ENCODE results near the gene SNUPN.
"Not testable (repeated sequence)": the region's sequence is repeated elsewhere in the genome, so short reads cannot be mapped to it uniquely, and the experiment has no call there.

SNUPN gene

DNA sequence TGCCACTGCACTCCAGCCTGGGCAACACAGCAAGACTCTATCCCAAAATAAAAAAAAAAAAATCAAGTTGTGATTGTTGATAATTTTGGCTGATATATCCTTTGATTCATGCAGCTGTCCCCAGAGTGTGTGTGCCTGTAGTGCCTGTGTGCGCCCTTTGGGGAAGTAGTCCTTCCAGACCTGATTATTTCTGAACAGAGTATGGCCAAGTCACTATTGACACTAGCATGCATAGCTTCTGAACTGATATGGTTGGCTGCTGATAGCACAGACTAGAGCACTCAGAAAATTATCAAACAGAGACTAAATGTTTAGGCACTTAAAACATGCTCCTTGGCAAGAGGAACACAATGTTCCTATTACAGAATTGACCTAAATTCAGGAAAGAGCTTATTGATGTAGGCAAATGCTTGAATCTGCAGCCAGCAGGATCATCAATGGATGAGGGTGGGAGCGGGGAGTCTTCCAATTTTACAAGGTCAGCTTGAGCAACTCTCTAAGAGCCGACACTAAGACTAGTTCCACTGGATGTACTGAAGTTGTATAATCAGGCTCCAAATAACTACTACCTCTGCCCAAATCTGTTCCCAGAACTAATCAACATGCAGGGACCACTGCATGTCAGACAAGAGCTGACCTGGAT lies 28.7 kb downstream of the SNUPN start:
- H3K4me3 ChIP-seq = no peak overlapping the region
- H3K27ac ChIP-seq = peak overlapping the region in 1 of 21 experiments; percentile 30

DNA sequence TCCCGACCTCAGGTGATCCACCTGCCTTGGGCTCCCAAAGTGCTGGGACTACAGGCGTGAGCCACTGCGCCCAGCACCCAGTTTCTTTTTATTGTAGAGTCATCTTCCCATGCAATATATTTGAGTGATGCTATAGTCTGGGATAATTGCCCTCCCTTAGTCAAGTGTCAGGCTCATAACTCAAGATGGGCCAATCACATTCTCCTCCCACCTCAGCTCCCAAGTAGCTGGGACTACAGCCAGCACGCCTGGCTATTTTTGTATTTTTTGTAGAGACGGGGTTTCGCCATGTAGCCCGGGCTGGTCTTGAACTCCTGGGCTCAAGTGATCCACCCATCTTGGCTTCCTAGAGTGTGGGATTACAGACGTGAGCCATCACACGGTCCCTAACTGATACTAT lies 31.2 kb downstream of the SNUPN start:
- no peak overlapping the region for H3K27ac ChIP-seq
- H3K4me3 ChIP-seq = no peak overlapping the region

DNA sequence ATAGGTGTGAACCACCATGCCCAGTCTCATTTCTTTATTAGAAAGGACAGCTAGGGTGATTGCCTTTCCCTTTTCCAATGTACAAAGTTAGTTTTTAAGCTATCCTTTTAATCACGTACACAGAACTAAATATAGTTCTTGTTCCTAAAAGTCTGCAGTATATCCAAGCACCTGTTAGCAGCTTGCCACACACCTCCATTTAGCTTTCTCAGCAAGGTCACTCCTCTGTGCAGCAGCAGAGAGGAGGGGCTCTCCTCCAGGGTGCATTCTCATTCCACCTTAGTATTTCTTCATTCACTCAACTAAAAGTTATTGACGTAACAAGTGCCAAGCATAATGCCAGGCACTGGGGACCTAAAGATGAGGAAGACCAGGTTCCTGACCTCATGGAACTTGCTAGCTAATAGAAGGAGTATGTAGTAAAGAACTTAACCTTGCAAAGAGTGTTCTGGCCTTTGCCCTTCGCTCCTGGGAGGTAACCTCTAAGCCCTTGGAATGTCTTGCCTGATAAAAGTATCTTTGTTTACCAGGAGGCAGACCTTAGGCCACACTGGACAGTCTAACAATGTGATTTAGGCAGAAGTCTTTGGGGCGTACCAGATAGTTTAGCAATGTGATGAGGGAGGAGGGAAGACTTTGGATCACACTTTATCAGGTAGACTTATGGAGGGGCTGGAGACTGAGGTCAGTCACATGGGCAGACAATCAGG lies 33.7 kb downstream of the SNUPN start:
- Histone ChIP-seq H3K27ac (no peak overlapping the region), H3K4me3 (no peak overlapping the region)

DNA sequence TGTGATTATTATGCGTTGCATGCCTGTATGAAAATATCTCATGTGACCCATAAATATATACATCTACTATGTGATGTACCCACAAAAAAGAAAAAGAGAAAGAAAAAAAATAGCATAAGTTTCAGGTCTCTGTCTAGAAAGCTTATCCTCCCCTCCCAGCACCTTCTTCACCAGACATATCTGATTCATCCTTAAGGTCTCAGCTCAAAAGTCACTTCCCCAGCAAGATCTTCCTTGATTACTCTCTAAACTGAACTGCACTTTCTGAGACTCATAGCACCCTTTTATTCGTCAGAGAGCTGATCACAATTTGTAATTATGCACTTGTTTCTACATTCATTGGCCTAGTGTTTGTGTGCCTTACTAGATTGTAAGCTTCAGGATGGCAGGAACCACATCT lies 35.3 kb downstream of the SNUPN start:
- no peak overlapping the region for H3K27ac ChIP-seq
- no peak overlapping the region for H3K4me3 ChIP-seq

DNA sequence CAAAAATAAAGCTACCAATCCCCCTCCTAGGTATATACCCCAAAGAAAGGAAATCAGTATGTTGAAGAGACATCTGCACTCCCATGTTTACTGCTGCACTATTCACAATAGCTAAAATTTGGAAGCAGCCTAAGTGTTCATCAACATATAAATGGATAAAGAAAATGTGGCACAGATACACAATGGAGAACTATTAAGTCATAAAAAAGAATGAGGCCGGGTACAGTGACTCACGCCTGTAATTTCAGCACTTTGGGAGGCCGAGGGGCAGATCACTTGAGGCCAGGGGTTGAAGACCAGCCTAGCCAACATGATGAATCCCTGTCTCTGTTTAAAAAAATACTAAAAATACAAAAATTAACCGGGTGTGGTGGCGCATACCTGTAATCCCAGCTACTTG lies 36.5 kb downstream of the SNUPN start:
- Histone ChIP-seq H3K27ac (no peak overlapping the region), H3K4me3 (no peak overlapping the region)

DNA sequence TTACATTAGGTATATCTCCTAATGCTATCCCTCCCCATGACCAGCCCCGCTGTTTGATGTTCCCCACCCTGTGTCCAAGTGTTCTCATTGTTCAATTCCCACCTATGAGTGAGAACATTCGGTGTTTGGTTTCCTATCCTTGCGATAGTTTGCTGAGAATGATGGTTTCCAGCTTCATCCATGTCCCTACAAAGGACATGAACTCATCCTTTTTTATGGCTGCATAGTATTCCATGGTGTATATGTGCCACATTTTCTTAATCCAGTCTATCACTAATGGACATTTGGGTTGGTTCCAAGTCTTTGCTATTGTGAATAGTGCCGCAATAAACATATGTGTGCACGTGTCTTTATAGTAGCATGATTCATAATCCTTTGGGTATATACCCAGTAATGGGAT lies 39.1 kb downstream of the SNUPN start:
- not testable (repeated sequence) for H3K27ac ChIP-seq, H3K4me3 ChIP-seq

DNA sequence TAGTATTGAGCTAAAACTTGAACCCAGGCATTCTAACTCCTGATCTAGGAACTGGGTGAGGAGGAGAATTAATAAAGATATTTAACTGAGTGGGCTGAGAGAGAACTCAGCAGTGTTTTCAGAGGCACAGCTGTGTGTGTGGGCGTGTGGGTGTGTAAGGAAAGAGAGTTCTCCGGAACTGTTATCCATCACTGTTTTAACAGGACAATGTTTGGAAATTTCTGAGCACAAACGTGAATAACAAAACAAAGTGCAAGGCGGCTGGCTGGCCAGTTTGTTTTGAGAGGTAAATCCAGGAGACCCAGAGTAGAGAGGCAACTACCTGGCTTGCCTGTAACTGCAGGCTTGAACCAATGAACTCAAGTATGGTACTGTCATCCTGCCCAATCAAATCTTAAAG lies 41.4 kb downstream of the SNUPN start:
- H3K27ac ChIP-seq = no peak overlapping the region
- H3K4me3 ChIP-seq = no peak overlapping the region

DNA sequence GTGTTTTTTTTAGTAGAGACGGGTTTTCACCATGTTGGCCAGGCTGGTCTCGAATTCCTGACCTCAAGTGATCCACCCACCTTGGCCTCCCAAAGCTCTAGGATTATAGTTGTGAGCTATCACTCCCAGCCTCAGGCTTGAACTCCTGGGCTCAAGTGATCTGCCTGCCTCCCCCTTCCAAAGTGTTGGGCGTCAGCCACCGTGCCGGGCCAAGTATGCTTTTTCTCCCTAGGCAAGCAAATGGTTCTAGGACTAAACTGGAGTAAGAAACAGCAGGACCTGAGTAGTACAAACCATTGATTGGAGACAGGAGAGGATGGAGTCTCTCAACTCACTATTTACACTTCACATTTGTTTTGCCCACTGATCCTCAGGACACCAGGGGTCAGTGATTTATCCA lies 41.8 kb downstream of the SNUPN start:
- H3K27ac ChIP-seq = no peak overlapping the region
- H3K4me3 ChIP-seq = no peak overlapping the region

DNA sequence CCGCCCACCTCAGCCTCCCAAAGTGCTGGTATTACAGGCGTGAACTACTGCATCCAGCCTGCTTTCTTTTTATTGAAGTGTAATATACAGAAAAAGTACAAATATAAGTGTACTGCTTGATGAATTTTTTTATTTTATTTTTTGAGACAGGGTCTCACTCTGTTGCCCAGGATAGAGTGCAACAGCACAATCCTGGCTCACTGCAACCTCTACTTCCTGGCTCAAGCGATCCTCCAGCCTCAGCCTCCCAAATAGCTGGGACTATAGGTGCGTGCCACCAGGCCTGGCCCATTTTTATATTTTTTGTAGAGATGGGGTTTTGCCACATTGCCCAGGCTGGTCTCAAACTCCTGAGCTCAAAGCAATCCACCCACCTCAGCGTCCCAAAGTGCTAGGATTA lies 42.6 kb downstream of the SNUPN start:
- not testable (repeated sequence) for H3K4me3 ChIP-seq, H3K27ac ChIP-seq

DNA sequence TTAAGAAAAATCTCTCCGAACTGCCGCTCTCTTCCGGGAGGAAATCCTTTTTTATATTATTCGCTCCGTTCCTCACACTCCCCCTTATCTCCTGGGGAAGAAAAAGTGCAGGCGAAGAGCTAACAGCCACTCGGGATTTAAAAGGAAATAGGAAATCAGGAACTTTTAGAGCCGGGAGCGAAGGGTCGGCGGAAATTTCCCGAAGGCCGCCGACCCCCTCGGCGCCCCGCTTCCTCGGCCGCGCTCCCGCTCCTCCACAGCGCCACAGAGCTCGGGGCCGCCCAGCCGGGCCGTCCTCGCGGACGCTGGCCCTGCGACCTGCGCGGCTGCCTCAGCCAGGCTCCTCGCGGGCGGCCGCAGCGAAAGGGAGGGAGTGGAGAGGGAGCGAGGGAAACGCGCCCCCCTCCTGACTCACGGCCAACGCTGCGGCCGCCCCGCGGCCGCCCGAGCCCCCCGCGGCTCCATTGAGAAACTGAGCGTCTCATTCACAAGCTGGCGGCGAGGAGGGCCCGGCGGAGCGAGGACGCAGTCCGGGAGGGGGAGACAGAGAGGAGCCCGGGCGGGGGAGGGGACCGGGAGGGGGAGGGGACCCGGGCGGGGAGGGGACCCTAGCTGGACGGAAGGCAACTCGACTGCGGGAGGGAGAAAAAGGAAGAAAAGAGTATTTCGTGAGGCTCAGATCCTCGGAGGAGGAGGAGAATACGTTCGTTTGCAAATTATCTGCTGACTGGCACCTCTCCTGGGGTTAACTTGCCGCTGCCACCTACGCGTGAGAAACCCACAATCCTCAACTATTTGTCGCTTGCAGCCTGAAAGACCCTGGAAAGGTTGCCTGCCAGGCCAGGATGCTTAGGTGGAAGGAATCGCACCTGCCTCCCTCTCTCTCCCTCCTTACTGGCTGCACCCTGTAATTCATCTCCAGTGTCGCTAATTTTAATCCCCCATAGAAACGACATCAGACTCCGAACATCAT lies 46.3 kb downstream of the SNUPN start, which contains the start of gene PTPN9:
PTPN9 (minus strand) TSS at position 368 of the 973 bp plus-strand sequence. CDS start 539 bp downstream, outside the sequence.
- peak within 1 kb of the TSS; percentile 70 to 98 (median 94) for H3K27ac ChIP-seq
- H3K4me3 ChIP-seq = peak within 1 kb of the TSS; percentile 73 to 90 (median 86)

DNA sequence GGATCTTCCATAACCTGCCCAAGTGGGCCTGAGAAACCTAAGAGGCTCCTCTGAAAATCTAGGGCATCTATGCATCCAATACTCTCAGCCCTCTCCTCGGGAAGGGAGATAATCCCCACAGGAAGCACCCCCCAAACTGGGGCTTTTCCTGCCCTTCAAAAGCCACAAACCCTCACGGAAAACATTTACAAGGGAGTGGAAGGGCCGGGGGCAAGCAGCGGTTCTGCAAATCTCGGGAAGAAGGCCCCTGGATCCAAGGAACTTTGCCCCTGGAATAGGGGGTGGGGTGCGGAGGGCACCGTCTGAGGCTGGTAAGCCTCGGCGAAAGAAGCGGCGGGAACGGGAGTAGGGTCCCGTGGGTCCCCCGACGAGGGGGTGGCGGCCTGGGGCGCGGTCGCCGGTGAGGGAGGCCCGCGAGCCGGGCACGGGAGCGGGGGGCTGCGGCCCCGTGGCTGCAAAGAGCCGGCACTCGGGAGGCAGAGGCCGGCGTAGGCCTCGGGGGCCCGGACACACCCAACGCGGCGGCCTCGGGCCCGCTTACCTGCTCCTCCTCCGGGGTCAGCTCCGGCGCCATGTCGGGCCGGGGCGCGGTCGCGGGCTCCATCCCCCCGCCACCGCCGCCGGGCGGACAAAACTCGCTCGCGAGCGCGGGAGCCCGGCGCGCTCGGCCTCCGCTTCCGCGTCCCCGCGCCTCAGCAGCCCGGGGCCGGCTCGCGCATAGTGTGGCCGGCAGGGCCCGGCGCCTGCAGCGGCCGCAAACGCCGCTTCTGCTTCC lies 47.2 kb downstream of the SNUPN start:
- peak overlapping the region; percentile 70 to 98 (median 94) for H3K27ac ChIP-seq

DNA sequence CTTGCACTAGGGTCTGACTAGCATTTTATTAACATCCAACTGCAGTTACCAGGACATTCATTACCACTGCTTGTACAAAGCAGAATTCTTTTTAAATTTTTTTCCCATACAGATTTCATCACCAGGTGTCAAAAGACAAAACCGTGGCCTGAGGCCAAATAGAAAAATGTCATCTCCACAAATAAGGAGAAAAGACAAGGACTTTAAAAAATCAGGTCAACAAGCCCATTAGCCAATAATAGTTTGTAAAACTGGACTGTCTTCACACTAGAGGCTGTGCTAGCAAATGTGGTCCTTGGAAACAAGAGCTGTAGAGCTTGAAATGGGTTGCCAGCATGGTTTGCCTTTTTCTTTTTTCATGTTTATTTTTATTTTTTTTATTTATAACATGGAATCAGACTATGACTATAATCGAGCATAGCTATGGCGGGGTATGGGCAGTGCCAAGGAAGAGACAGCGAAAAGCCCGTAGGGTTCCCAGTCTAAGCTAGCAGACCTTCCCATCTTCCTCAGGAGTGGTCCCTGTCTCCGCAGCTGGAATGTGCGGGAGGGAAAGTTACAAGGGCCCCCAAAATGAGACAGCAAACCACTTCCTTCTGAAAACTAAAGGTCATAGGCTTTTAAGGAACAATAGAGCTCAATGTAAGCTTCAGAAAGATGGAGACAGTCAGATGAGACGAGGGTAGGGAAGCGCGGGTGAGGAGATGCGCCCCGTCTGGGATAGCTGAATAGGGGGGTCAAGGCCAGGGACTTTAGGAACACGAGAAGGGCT lies 47.9 kb downstream of the SNUPN start:
- Histone ChIP-seq H3K4me3 (peak overlapping the region; percentile 73 to 90 (median 86)), H3K27ac (peak overlapping the region in 20 of 21 experiments; percentile 70 to 98 (median 94))

More for the DNA sequence above, 47.2 kb downstream of the SNUPN start:
- H3K4me3 ChIP-seq = peak overlapping the region; percentile 73 to 90 (median 86)

DNA sequence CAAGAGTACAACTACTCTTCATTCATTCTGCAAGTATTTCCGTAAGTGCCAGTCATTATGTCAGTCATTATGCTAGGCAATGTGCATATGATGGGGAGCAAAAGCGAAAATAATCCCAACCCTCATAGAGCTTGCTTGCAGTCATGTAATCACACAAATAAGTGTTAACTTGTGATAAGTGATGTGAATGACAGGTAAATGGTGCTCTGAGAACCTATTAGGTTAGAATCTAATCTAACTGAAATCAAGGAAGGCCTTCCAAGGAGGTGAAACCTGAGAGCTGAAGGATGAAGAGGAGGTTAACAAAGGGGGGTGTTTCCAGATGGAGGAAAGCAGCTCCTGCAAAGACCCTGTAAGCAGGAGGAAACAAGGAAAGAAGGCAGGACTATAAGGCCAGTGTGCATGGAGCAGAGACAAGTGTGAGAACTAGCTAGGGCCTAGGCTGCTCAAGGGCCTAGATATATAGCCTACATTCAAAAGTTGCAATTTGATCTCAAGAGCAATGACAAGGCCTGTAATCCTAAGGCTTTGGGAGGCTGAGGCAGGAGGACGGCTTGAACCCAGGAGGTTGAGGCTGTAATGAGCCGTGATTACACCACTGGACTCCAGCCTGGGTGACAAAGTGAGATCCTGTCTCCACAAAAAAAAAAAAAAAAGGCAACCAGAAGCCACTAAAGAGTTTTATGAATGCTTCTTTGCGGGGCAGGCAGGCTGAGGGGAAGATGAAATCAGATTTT lies 51.7 kb downstream of the SNUPN start:
- Histone ChIP-seq H3K27ac (no peak overlapping the region), H3K4me3 (no peak overlapping the region)

DNA sequence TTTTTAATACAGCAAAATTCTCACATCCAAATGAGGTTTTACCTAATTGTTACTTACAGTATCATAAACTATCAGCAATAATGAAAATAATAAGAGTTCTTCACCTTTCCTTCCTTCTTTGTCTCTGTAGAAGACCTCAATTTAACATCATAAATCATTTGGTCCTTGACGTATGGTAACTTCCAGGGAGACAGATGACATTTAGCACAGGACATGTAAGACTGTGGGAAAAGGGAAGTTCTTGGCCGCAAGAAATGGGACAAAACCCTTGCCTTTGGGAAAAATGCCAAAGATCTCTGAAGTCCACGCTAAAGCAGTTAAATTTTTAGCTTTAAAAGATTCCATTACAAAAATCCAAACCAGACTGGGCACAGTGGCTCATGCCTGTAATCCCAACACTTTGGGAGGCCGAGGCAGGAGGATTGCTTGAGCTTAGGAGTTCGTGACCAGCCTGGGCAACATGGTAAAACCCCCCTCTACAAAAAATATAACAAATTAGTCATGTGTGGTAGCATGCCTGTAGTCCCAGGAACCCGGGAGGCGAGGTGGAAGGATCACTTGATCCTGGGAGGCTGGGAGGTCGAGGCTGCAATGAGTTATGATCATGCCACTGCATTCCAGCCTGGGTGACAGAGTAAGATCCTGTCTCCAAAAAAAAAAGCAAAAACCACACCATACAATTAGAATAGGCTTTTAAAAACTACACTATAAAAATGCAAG lies 55.2 kb downstream of the SNUPN start:
- no peak overlapping the region for H3K27ac ChIP-seq
- H3K4me3 ChIP-seq = no peak overlapping the region

DNA sequence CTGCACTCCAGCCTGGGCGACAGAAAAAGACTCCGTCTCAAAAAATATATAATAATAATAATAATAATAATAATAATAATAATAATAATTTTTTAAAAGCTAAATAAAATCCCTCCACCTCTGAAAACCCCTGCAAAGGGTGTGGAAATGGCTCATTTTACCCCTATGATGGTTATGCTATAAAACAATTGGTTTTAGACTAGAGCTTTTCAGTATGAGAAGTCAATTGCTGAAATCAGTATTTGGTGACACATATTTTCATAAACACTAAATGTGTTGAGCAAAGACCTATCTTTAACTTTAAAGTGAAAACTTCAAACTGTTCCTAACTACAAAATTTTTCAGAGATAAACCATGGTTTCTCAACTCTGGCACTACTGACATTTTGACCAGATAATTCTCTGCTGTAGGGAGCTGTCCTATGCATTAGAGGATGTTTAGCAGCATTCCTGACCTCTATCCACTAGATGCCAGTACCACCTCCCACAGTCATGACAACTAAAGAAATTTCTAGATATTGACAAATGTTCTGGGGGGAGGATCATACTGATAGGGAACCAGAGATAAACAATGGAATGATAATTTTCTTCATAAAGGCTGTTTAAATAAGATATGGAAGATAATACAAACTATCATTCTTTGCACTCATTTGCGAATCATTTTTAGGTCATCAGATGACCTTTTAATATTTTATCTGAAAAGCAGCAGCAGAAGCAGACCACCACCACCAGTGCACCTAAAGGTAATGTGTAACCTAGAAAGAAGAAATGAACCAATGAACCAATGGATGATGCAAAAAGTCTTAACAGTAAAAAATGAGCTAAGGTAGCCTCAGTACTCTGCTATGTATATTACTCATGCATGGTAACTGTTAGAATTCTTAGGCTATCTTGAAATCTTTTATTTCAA lies 60.2 kb downstream of the SNUPN start:
- H3K4me3 ChIP-seq = no peak overlapping the region

DNA sequence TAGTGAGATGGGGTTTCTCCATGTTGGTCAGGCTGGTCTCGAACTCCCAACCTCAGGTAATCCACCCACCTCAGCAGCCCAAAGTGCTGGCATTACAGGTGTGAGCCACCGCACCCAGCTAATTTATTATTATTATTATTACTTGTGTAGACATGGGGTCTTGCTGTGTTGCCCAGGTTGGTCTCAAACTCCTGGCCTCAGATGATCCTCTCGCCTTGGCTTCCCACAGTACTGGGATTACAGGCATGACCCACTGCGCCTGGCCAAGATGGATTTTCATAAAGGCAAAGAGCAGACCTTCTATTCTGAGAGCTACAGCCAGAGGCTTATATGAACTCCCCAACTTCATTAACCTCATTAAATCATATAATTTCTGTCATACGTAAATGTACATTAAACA lies 63.6 kb downstream of the SNUPN start:
- Histone ChIP-seq H3K4me3 (no peak overlapping the region), H3K27ac (no peak overlapping the region)

More for the DNA sequence above, 60.2 kb downstream of the SNUPN start:
- H3K27ac ChIP-seq = no peak overlapping the region

Measured in skin epidermis (tissue), 12 donors.